KOPT-K1 (cell line): Measurements from ENCODE around the gene MTCH1.
"Not testable (repeated sequence)": the region's sequence is repeated elsewhere in the genome, so short reads cannot be mapped to it uniquely, and the experiment has no call there.

ENCODE experiments used
- H3K27ac ChIP-seq: fragments of 200-600 bp; sonication (generic); 2 replicates; pipeline ENCODE4 v1.5.1; 2016; ENCODE audit warnings: antibody characterized with exemption, mild to moderate bottlenecking, low read depth, low read length; ENCODE audit not compliant: poor library complexity, severe bottlenecking
- H3K36me3 ChIP-seq: fragments of 200-600 bp; sonication (generic); 2 replicates; pipeline ENCODE4 v1.5.1; 2017; ENCODE audit warnings: antibody characterized with exemption, mild to moderate bottlenecking, low read length, moderate library complexity; ENCODE audit not compliant: insufficient read depth
- H3K9me3 ChIP-seq: fragments of 200-600 bp; sonication (generic); 2 replicates; pipeline ENCODE4 v1.5.1; 2017; ENCODE audit warnings: antibody characterized with exemption, low read length, mild to moderate bottlenecking; ENCODE audit not compliant: insufficient read depth, poor library complexity, severe bottlenecking

The MTCH1 gene

DNA sequence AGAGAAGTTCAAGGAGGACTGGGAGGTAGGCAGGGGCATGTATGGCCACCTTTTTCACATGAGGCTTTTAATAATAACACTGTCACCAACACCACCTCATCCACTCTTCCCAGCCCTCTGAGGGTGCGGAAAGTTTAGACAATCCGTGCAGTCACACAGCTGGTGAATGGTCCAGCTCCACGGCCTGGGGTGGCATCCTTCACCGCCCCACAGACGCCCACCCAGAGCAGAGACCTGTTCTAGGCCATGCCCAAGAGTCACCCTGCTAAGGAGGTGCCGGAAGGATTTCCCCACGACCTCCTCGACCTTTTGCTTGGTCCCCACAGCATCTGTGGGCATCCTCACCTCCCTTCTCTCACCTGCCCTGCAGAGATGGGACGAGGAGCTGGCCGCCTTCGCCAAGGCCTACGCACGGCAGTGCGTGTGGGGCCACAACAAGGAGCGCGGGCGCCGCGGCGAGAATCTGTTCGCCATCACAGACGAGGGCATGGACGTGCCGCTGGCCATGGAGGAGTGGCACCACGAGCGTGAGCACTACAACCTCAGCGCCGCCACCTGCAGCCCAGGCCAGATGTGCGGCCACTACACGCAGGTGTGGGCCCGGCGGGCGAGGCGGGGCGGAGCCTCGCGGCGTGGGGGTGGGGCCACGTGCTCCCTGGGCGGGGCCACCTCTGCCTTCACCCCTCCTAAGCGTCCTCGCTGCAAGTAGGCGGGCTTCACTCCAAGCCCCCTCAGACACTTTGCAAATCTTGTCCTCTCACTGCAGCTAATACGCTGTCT lies 27.0 kb downstream of the MTCH1 start:
- no peak overlapping the region for H3K27ac ChIP-seq
- no peaks in the 10 kb centered on the region for H3K36me3 ChIP-seq
- H3K9me3 ChIP-seq = no peaks in the 10 kb centered on the region

DNA sequence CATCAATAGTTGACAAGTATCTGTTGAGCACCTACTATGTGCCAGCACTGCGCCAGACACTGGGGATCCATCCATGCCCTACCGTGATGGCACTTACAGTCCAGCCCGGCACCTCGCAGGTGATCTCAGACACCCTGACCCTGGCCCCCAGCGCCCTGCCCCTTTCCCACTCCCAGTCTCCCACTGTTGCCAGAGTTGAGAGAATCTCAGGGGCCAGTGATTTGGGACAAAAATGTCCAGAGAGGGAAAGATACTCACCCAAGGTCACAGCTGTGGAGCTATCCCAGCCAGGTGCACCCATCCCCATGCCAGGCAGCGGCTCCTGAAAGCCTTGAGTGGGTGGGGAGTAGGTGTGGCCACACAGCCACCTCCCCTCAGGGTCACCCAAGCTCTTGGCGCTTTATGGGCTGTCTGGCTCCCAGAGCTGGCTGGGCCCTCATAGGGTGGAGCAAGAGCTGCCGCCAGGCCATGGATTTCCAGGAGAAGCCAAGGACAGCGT lies 28.2 kb downstream of the MTCH1 start:
- no peaks in the 10 kb centered on the region for H3K36me3 ChIP-seq
- no peaks in the 10 kb centered on the region for H3K9me3 ChIP-seq
- no peak overlapping the region for H3K27ac ChIP-seq

DNA sequence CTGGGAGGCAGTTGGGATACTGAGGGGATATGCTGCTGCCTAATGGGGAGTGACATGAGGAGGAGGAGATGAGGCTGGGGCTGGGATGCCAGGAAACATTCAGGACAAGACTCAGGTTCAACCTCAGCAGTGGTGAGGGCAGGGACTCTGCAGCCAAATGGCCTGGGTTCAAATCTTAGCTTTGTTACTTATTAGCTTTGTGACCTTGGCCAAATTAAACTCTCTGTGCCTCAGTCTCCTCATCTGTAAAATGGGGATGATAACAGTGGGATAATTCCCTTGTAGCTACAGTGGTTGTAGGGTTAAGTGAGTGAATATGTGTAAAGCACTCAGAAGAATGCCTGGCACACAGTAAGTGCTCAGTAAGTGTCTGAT lies 29.6 kb downstream of the MTCH1 start:
- Histone ChIP-seq H3K9me3 (no peaks in the 10 kb centered on the region), H3K27ac (no peak overlapping the region), H3K36me3 (no peaks in the 10 kb centered on the region)

DNA sequence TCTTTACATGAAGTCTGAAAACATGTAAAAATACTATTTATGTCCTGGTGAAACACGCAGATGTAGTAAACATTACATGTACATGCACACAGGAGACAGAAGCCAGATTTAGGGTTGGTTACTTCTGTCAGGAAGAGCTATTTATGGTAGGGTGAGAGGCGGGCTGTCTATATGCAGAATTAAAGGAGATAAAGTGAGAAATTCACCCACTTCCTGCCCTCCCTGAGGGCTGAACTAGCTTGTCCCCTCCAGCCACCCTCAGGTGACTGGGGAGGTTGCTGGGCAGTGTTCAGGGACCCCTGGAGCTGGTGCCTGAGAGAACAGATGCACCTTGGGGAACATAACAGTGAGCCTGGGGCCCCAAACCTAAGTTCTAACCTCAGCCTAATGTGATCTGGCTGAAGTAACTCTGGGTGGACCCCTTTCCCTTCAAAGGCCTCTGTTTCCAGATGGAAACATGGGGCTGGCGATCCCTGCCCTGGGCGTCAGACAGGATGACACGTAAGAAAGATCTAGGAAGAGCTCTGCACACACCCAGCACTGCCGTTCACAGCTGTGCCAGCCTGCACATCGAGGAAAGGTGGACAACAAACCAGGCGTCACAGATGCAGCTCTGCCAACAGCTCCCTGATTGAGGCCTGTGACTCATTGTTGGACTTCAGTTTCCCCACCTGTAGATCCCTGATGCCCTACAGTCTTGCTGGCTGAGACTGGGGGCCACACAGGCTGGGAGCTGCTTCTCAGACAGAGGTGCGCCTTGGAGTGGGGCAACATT lies 30.1 kb downstream of the MTCH1 start:
- no peaks in the 10 kb centered on the region for H3K36me3 ChIP-seq
- no peaks in the 10 kb centered on the region for H3K9me3 ChIP-seq
- H3K27ac ChIP-seq = no peak overlapping the region

DNA sequence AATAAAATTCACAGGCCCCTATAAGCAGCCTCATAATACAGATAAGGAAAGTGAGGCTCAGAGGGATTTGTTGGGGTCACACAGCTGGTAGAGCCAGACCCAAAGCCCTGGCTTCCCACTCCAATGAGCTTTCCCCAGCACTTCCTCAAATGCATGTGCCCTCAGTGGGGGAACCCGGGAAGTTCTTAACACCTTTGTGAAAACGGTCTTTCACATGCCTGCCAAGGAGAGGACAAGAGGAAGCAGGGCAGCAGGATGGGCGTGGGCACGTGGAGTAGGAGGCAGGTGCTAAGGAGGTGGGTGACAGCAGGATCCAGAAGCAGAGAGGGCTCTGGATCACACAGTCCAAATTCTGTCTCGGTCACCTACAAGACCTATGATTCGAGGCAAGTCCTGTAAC lies 30.9 kb downstream of the MTCH1 start:
- H3K9me3 ChIP-seq = no peaks in the 10 kb centered on the region
- no peaks in the 10 kb centered on the region for H3K36me3 ChIP-seq
- H3K27ac ChIP-seq = no peak overlapping the region

DNA sequence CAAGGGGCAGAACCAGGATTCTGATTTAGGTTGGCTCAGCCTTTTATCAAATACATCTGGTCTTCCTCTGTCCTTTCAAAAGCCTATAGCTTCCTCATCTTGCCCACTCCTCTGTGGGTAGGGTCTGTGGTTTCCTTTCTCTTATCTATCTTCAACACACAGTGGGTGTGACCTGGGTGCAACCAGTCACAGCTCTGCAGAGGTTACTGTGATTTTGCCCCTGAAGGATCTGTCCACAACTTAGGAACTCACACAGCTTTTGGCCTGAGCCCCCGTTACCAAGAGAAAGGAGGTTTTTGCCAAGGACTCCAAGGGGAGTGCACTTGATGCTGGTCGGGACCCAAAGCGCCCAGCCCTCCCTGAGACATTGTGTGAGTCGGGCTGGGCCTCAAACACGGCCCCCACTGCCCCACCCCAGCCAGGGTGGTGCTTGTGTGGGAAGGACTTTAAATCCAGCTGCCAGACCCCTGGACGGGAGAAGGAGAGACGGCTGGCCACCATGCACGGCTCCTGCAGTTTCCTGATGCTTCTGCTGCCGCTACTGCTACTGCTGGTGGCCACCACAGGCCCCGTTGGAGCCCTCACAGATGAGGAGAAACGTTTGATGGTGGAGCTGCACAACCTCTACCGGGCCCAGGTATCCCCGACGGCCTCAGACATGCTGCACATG lies 31.6 kb downstream of the MTCH1 start, which contains the start of gene PI16:
TSS of gene PI16 (plus strand) at position 477 of the 670 bp plus-strand sequence. CDS start at position 500, 23 bp downstream.
- Histone ChIP-seq H3K9me3 (no peaks in the 10 kb centered on the region), H3K27ac (no peak within 1 kb of the TSS), H3K36me3 (no peaks in the 10 kb centered on the region)

DNA sequence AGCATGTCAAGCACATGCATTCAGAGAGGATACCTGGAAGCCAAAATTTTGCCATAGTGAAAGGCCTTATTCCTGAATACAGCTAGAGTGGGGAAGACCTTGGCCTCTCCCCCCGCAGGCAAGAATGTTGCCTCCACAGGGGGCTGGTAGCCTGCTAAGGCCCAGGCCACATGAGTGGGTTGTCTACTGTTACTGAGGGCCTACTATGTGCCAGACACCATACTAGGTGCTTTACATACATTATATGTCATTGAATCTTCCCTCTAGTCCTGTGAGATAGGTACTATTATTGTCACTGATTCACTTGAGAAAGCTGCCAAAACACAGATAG lies 32.1 kb downstream of the MTCH1 start:
- H3K9me3 ChIP-seq = no peaks in the 10 kb centered on the region
- H3K36me3 ChIP-seq = no peaks in the 10 kb centered on the region
- H3K27ac ChIP-seq = no peak overlapping the region

DNA sequence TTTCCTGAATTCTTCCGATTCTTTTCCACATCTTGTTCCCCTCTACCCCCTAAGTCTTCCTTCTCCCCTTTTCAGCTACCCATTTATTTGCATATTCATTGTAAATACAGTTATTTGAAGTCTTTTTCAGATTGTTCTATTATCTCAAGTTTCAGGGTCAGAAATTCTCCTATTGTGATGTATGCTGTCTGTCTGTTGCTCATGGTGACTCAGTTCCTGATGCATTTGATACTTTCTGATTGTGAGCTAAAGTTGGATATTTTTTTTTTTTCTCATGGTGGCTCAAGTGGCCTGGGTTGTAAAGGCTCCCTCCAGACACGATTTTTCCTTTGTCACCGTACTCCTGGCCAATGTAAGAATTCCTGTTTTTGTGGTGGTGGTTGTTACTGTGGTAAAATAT lies 36.4 kb downstream of the MTCH1 start:
- no peaks in the 10 kb centered on the region for H3K9me3 ChIP-seq
- H3K27ac ChIP-seq = no peak overlapping the region
- H3K36me3 ChIP-seq = no peaks in the 10 kb centered on the region

DNA sequence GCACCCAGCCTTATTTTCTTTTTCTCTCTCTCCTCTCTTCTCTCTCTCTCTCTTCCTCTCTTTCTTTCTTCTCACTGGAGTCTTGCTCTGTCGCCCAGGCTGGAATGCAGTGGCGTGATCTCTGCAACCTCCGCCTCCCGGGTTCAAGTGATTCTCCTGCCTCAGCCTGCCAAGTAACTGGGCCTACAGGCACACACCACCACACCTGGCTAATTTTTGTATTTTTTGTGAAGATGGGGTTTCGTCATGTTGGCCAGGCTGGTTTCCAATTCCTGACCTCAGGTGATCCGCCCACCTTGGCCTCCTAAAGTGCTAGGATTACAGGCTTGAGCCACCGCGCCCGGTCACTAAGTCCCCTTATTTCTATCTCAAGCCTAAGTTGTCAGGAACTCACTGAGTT lies 36.9 kb downstream of the MTCH1 start:
- H3K27ac ChIP-seq, H3K36me3 ChIP-seq, H3K9me3 ChIP-seq: not testable (repeated sequence)

DNA sequence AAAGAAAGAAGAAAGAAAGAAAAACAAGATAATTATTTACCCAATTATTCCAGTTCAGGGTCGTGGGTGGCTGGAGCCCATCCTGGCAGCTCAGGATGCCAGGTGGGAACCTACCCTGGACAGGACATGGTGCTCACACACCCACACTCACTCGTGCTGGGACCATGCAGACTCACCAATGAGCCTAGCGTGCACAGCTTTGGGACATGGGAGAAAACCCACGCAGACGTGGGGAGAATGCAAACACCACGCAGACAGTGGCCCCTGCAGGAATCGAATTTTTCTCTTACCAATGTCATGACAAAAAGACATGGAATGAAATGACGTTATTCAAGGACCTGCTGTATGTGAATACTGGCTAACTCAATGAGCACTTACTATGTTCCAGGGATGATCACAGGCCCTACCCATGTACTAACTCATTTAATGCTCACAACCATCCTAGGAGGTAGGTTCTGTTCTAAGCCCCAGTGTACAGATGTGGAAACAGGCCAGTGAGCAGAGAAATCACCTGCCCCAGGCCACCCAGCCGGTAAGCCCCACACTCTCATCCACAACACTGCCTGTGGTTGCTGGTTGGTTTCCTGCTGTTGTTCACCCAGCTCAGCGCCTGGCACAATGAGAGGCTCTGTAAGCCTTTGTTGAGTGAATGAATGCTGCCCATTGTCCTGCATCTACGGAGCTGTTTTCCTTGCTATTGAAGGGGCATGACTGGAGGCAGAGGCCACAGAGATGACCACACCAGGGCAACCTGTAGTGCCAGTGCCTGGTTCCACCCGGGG lies 38.2 kb downstream of the MTCH1 start:
- Histone ChIP-seq H3K36me3 (no peaks in the 10 kb centered on the region), H3K27ac (peak overlapping the region; percentile 64), H3K9me3 (no peaks in the 10 kb centered on the region)

DNA sequence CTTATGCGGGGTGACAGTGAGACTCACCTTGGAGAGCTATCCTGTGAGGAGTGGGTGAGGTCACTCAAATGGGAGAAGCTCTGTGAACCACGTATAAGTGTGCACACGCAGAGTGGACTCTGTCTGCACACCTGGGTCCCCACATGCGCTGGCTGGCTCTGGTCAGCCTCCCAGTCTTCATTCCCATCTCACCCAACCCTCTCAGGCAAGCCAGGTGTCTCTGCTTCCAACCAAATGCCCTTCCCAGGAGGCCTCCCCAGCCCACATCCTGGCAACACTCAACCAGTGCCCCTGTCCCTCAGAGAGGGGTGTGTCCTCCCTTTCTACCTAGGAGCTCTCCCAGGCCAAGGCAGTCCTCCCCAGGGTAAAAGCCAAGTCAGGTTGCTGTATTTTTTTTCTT lies 39.5 kb downstream of the MTCH1 start:
- Histone ChIP-seq H3K36me3 (no peaks in the 10 kb centered on the region), H3K27ac (no peak overlapping the region), H3K9me3 (no peaks in the 10 kb centered on the region)

DNA sequence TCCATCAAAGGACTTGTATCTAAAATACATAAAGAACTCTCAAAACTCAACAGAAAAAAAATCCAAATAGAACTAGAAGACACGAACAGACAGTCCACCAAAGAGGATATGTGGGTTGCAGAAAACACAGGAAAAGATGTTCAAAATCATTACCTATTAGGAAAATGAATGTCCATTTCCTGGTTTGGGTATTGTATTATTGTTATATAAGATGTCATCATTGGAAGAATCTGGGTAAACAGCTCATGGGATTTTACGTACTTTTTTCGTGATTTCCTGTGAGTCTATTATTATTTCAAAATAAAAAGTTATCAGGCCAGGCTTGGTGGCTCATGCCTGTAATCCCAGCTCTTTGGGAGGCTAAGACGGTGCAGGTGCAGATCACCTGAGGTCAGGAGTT lies 40.7 kb downstream of the MTCH1 start:
- Histone ChIP-seq H3K36me3 (no peaks in the 10 kb centered on the region), H3K27ac (no peak overlapping the region), H3K9me3 (no peaks in the 10 kb centered on the region)

DNA sequence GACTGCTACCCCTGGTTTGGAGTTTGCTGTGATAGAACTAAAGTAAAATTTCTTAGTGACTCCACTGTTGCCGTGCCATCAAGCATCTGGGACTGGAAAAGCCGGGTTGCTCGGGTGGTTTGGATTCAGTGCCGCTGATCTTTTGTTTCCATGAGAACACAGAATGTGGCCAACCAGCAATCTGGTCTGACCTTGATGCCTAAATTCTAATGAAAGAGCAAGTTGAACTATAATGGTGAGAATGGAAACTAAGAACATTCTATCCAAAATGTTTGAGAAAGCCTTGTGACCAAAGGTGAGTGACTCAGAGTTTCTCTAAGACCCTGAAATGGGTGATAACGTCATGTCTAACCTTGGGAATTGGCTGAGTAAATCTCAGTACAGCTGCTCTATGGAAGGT lies 41.3 kb downstream of the MTCH1 start:
- Histone ChIP-seq H3K9me3 (no peaks in the 10 kb centered on the region), H3K27ac (no peak overlapping the region), H3K36me3 (no peaks in the 10 kb centered on the region)

DNA sequence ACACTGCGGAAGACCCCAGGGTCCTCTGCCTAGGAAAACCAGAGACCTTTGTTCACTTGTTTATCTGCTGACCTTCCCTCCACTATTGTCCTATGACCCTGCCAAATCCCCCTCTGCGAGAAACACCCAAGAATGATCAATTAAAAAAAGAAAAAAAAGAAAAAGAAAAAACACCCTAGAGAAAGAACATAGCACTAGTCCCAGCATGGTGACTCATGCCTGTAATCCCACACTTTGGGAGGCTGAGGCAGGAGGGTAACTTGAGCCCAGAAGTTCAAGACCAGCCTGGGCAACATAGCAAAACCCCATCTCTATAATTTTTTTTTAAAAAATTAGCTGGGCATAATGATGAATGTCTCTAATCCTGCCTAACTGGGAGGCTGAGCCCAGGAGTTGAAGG lies 43.7 kb downstream of the MTCH1 start:
- not testable (repeated sequence) for H3K36me3 ChIP-seq, H3K27ac ChIP-seq, H3K9me3 ChIP-seq

DNA sequence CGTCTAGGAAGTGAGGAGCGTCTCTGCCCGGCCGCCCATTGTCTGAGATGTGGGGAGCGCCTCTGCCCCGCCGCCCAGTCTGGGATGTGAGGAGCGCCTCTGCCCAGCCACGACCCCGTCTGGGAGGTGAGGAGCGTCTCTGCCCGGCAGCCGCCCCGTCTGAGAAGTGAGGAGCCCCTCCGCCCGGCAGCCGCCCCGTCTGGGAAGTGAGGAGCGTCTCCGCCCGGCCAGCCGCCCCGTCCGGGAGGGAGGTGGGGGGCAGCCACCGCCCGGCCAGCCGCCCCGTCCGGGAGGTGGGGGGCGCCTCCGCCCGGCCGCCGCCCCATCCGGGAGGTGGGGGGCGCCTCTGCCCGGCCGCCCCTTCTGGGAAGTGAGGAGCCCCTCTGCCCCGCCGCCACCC lies 44.4 kb downstream of the MTCH1 start:
- H3K36me3 ChIP-seq, H3K9me3 ChIP-seq, H3K27ac ChIP-seq: not testable (repeated sequence)
